Measurements from ENCODE around the gene NPAS2.

The NPAS2 gene

GRCh38 chr2:100884145-100884621 is 64.2 kb downstream of the NPAS2 start:
- TF ChIP-seq ZNF274 (IDR thresholded peaks at IDR 0.05; ENCODE audit: low read depth, low read length) = no peak
- no peak overlapping the region for H3K4me3 ChIP-seq (ENCODE audit: low read length)

DNA sequence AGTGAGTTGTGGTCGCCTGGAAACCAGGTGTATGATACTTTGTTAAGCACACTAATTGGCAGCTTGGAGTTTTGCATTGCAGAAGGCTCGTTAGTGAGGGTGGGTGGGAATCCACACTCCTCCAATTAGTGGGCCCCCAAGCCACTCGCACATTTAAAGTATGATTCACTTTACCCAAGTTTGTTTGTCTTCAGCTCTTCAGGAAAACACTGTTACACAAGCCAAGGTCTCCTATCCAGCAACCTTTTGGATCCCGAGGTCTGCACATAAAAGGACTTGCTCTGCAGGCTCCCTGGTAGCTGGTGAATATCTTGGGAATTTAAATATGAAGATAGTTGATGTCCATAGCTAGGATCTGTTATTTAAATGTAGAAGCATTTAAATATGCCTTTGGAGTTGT is 66.1 kb downstream of the NPAS2 start:
- no peak overlapping the region for H3K4me3 ChIP-seq (ENCODE audit: low read length)

DNA sequence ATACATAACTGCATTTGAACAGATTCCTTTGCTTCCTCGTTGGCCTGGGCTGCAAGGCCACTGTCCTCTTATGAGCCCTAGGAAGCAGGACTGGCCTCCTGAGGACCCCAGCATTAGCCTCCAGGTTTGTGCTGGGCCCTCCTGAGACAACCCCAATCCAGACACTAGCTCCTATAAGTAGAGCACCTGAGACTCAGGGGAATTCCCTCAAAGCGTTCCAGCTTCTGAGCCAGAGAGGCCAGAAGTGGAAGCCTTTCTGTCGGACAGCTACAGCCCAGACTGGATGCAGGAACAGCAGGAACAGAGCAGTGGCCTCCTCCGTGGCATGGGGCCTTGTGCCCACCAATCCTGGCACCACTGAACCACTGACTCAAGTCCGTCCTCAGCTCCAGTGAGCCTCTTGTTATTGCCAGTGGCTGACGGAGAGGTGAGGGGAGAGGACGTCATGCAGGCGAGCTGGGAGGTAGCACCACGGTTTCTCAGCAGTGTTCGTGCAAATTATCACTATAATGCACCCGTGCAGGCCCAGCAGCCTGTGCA is 67.2 kb downstream of the NPAS2 start:
- TF ChIP-seq ZNF274 (IDR thresholded peaks at IDR 0.05; ENCODE audit: low read depth, low read length) = no peak
- no peak overlapping the region for H3K4me3 ChIP-seq (ENCODE audit: low read length)

More for the DNA sequence above, 66.1 kb downstream of the NPAS2 start:
- TF ChIP-seq ZNF274 (IDR thresholded peaks at IDR 0.05; ENCODE audit: low read depth, low read length) = no peak

GRCh38 chr2:100887713-100888495 is 68.0 kb downstream of the NPAS2 start:
- TF ChIP-seq ZNF274 (IDR thresholded peaks at IDR 0.05; ENCODE audit: low read depth, low read length) = no peak
- no peak overlapping the region for H3K4me3 ChIP-seq (ENCODE audit: low read length)

DNA sequence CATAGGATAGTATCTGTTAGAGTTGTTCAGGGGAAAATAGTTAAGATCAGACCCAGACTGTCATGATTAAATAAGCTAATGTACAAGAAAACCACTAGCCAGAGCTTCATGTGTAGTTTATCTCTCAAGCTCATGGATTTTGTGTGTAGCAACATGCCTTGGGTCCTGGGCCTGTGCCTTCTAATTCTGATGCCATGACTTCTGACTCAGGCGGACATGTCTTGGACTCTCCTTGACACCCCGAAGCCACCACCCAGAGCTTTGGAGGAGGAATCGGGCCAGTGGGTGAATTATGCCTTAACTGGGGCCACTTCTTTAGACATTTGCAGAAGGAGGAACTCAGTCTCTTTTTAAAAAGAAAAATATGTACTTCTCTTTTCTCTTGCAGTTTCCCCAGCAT is 68.7 kb downstream of the NPAS2 start:
- no peak overlapping the region for H3K4me3 ChIP-seq (ENCODE audit: low read length)
- TF ChIP-seq ZNF274 (IDR thresholded peaks at IDR 0.05; ENCODE audit: low read depth, low read length) = no peak

- no peak overlapping the region for H3K4me3 ChIP-seq (ENCODE audit: low read length)
- TF ChIP-seq ZNF274 (IDR thresholded peaks at IDR 0.05; ENCODE audit: low read depth, low read length) = no peak
Measured at GRCh38 chr2:100889286-100889685, 69.3 kb downstream of the NPAS2 start.

GRCh38 chr2:100891906-100892642 is 72.1 kb downstream of the NPAS2 start:
- H3K4me3 ChIP-seq (ENCODE audit: low read length) = no peak overlapping the region
- no peak for TF ChIP-seq ZNF274 (IDR thresholded peaks at IDR 0.05; ENCODE audit: low read depth, low read length)

- no peak for TF ChIP-seq ZNF274 (IDR thresholded peaks at IDR 0.05; ENCODE audit: low read depth, low read length)
- no peak overlapping the region for H3K4me3 ChIP-seq (ENCODE audit: low read length)
Measured at GRCh38 chr2:100893392-100894104, 73.6 kb downstream of the NPAS2 start.

DNA sequence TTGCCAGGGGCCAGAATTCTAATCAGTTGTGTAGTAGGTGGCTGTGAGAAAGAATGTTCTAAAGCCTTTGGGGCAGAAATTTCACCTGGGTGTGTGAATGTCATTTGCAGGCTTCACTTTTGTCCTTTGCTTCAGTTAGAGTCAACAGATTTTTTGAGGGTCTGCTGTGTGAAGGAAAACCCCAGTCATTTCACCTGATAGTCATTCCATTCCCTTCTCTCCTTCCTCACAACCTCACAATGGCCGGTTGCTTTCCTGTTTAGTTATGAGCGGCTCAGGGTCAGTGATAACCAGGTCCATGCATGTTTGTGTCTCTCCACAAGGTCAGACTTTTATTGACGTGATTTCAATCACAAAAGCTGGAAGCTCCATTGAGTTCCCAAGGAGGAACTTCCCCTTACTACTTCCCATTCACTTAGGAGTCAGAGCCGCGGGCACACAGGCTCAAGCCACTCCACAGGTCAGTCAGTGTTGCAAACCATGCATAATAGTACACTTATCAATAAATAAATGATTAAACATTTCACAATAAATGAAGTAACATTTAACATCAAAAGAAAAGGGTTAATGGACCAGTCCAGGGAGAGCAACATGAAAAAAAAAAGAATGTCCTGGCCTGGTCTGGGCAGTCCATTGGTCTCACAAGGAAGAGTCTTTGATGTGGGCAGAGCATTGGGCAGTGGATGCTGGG is 74.3 kb downstream of the NPAS2 start:
- H3K4me3 ChIP-seq (ENCODE audit: low read length) = no peak overlapping the region
- TF ChIP-seq ZNF274 (IDR thresholded peaks at IDR 0.05; ENCODE audit: low read depth, low read length) = no peak

DNA sequence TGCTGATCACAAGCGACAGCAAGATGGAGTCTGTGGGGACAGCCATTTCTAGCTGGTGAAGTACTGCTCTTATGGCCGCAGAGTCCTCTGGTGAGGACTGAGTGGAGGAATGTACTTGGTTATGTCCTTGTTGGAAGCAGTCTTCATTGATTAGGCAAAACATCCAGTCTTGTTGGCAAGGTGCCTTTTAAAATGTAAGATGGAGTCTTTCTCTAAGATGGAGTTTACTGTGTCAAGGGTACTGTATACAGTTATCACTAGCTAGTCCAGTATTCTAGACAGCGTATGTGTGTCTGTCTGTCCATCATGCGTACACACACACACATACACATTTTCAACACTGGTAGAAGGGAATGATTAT is 74.8 kb downstream of the NPAS2 start:
- no peak for TF ChIP-seq ZNF274 (IDR thresholded peaks at IDR 0.05; ENCODE audit: low read depth, low read length)
- no peak overlapping the region for H3K4me3 ChIP-seq (ENCODE audit: low read length)

DNA sequence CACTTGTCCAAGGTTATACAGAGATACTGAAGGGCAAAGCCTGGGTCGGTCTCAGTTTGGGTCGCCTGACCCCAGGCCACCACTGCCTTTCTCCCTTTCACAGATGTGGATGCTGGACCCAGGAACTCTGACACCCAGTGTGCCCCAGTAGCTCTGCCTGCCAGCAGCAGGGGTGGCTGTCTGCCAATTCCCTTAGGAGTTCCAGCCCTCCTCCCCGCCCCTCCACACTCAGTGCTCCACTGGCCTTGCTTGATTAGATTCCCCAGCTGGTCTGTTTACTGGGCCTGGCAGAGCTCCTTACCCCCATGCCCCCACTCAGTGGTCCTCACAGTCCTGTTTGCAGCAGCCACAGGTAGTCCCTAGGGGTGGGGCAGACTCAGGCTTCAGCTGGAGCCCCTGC is 75.5 kb downstream of the NPAS2 start:
- no peak for TF ChIP-seq ZNF274 (IDR thresholded peaks at IDR 0.05; ENCODE audit: low read depth, low read length)
- no peak overlapping the region for H3K4me3 ChIP-seq (ENCODE audit: low read length)

- H3K4me3 ChIP-seq (ENCODE audit: low read length) = no peak overlapping the region
- no peak for TF ChIP-seq ZNF274 (IDR thresholded peaks at IDR 0.05; ENCODE audit: low read depth, low read length)
Measured at GRCh38 chr2:100895934-100896685, 76.2 kb downstream of the NPAS2 start.

GRCh38 chr2:100898035-100898665 is 78.2 kb downstream of the NPAS2 start:
- no peak overlapping the region for H3K4me3 ChIP-seq (ENCODE audit: low read length)
- no peak for TF ChIP-seq ZNF274 (IDR thresholded peaks at IDR 0.05; ENCODE audit: low read depth, low read length)
